ENCODE measurements around the gene CLDN10.
A peak's percentile ranks its signal among the peaks of the same experiment; 100 is the strongest.
"Not testable (repeated sequence)": the region's sequence is repeated elsewhere in the genome, so short reads cannot be mapped to it uniquely, and the experiment has no call there.

Gene CLDN10

GRCh38 chr13:95541911-95542474, 10.5 kb upstream of the CLDN10 start:
- DNase-seq: no peak

GRCh38 chr13:95544293-95544692, 8.2 kb upstream of the CLDN10 start:
- DNase-seq: no peak

GRCh38 chr13:95546919-95547318, 5.6 kb upstream of the CLDN10 start:
- no peak for DNase-seq

GRCh38 chr13:95547531-95548167, 4.9 kb upstream of the CLDN10 start:
- no peak for DNase-seq

GRCh38 chr13:95552208-95552538, 347 bp upstream of the CLDN10 start:
- no peak for DNase-seq

- no peak for DNase-seq
Observed at GRCh38 chr13:95553581-95554385, 1.3 kb downstream of the CLDN10 start.

- DNase-seq: no peak
Observed at GRCh38 chr13:95557013-95557412, 4.5 kb downstream of the CLDN10 start.

GRCh38 chr13:95559100-95559499, 6.6 kb downstream of the CLDN10 start:
- DNase-seq: no peak

- no peak for DNase-seq
Observed at GRCh38 chr13:95560387-95560786, 7.9 kb downstream of the CLDN10 start.

- DNase-seq: no peak
Observed at GRCh38 chr13:95564091-95564490, 11.6 kb downstream of the CLDN10 start.

- no peak for DNase-seq
Observed at GRCh38 chr13:95564733-95565291, 12.3 kb downstream of the CLDN10 start.

- not testable (repeated sequence) for DNase-seq
Observed at GRCh38 chr13:95565758-95566157, 13.2 kb downstream of the CLDN10 start.

GRCh38 chr13:95568131-95568530, 15.6 kb downstream of the CLDN10 start:
- no peak for DNase-seq

GRCh38 chr13:95570016-95570415, 17.5 kb downstream of the CLDN10 start:
- no peak for DNase-seq

- no peak for DNase-seq
Observed at GRCh38 chr13:95571941-95572340, 19.4 kb downstream of the CLDN10 start.

- no peak for DNase-seq
Observed at GRCh38 chr13:95573221-95573620, 20.7 kb downstream of the CLDN10 start.

- peak in 1 of 5 experiments; percentile 3 for DNase-seq
Observed at GRCh38 chr13:95579303-95579702, 26.8 kb downstream of the CLDN10 start.

GRCh38 chr13:95585867-95586266, 33.3 kb downstream of the CLDN10 start:
- DNase-seq: no peak

- no peak for DNase-seq
Observed at GRCh38 chr13:95588134-95588533, 35.6 kb downstream of the CLDN10 start.

GRCh38 chr13:95588721-95589120, 36.2 kb downstream of the CLDN10 start:
- DNase-seq: no peak

GRCh38 chr13:95593462-95593861, 40.9 kb downstream of the CLDN10 start:
- no peak for DNase-seq

GRCh38 chr13:95596701-95597100, 44.2 kb downstream of the CLDN10 start:
- DNase-seq: no peak

- DNase-seq: no peak
Observed at GRCh38 chr13:95601216-95601615, 48.7 kb downstream of the CLDN10 start.

- no peak for DNase-seq
Observed at GRCh38 chr13:95601906-95602305, 49.4 kb downstream of the CLDN10 start.
